H9 (cell line): ENCODE results near the gene NSMCE3. TPM values are rescaled to one million over a fixed set of nuclear protein-coding genes. Genes with fewer than 3 reads are reported as not detected.

Source experiments
- DNase-seq: peaks from one replicate; pipeline ENCODE4 v3.0.0-alpha.2; 2017
- H2AFZ ChIP-seq: one replicate; pipeline ENCODE4 v1.6.1; 2013; ENCODE audit warnings: mild to moderate bottlenecking, low read length, control low read depth, moderate library complexity
- H2AK5ac ChIP-seq: 2 replicates; pipeline ENCODE4 v1.6.1; 2013; ENCODE audit warnings: low read length, control low read depth, mixed read lengths; ENCODE audit not compliant: insufficient read length
- H2BK120ac ChIP-seq: one replicate; pipeline ENCODE4 v1.6.1; 2013; ENCODE audit warnings: low read depth, mild to moderate bottlenecking, low read length, control low read depth, inconsistent platforms; ENCODE audit not compliant: poor library complexity, severe bottlenecking
- H2BK12ac ChIP-seq: 2 replicates; pipeline ENCODE4 v1.6.1; 2013; ENCODE audit warnings: low read length, control low read depth, mixed read lengths, low read depth; ENCODE audit not compliant: insufficient read length
- H2BK15ac ChIP-seq: 2 replicates; pipeline ENCODE4 v1.6.1; 2013; ENCODE audit warnings: low read depth, low read length, control low read depth
- H2BK20ac ChIP-seq: one replicate; pipeline ENCODE4 v1.6.1; 2013; ENCODE audit warnings: low read depth, mild to moderate bottlenecking, low read length, control low read depth, inconsistent platforms; ENCODE audit not compliant: poor library complexity, severe bottlenecking
- H2BK5ac ChIP-seq: 2 replicates; pipeline ENCODE4 v1.6.1; 2013; ENCODE audit warnings: low read length, control low read depth, mixed read lengths; ENCODE audit not compliant: insufficient read length
- H3K14ac ChIP-seq: 2 replicates; pipeline ENCODE4 v1.6.1; 2013; ENCODE audit warnings: low read length, control low read depth; ENCODE audit not compliant: insufficient read depth
- H3K18ac ChIP-seq: 2 replicates; pipeline ENCODE4 v1.6.1; 2013; ENCODE audit warnings: low read depth, mild to moderate bottlenecking, mixed read lengths, low read length, control low read depth; ENCODE audit not compliant: insufficient read length
- H3K23ac ChIP-seq: 2 replicates; pipeline ENCODE4 v1.6.1; 2013; ENCODE audit warnings: low read length, control low read depth, mixed read lengths, low read depth; ENCODE audit not compliant: insufficient read length
- H3K23me2 ChIP-seq: 2 replicates; pipeline ENCODE4 v1.6.1; 2013; ENCODE audit warnings: low read depth, mild to moderate bottlenecking, mixed read lengths, low read length, control low read depth; ENCODE audit not compliant: insufficient read length, poor library complexity, severe bottlenecking
- H3K27ac ChIP-seq: 2 replicates; pipeline ENCODE4 v1.5.1; 2013; ENCODE audit warnings: low read length, control low read depth, mixed read lengths, low read depth; ENCODE audit not compliant: insufficient read length
- H3K27me3 ChIP-seq: 2 replicates; pipeline ENCODE4 v1.6.1; 2013; ENCODE audit warnings: low read length, control low read depth, inconsistent platforms; ENCODE audit not compliant: insufficient read depth
- H3K4ac ChIP-seq: 2 replicates; pipeline ENCODE4 v1.6.1; 2013; ENCODE audit warnings: low read depth, mild to moderate bottlenecking, control low read depth, inconsistent platforms, low read length, moderate library complexity
- H3K4me1 ChIP-seq: 2 replicates; pipeline ENCODE4 v1.6.1; 2013; ENCODE audit warnings: low read length, control low read depth, inconsistent platforms; ENCODE audit not compliant: insufficient read depth
- H3K4me2 ChIP-seq: 2 replicates; pipeline ENCODE4 v1.6.1; 2013; ENCODE audit warnings: low read length, control low read depth, mixed read lengths; ENCODE audit not compliant: insufficient read length, insufficient read depth
- H3K56ac ChIP-seq: 2 replicates; pipeline ENCODE4 v1.6.1; 2013; ENCODE audit warnings: low read depth, mild to moderate bottlenecking, mixed read lengths, low read length, control low read depth; ENCODE audit not compliant: insufficient read length
- H3K79me1 ChIP-seq: 2 replicates; pipeline ENCODE4 v1.6.1; 2013; ENCODE audit warnings: low read depth, mild to moderate bottlenecking, moderate library complexity, low read length, control low read depth, inconsistent platforms; ENCODE audit not compliant: insufficient read depth, poor library complexity, severe bottlenecking
- H3K79me2 ChIP-seq: 2 replicates; pipeline ENCODE4 v1.6.1; 2013; ENCODE audit warnings: low read length, control low read depth, inconsistent platforms; ENCODE audit not compliant: insufficient read depth
- H3K9ac ChIP-seq: 2 replicates; pipeline ENCODE4 v1.6.1; 2013; ENCODE audit warnings: low read length, control low read depth, mixed read lengths; ENCODE audit not compliant: insufficient read length; ENCODE audit errors: extremely low read depth
- H3K9me3 ChIP-seq: one replicate; pipeline ENCODE4 v1.6.1; 2013; ENCODE audit warnings: low read depth, low read length, inconsistent platforms; ENCODE audit not compliant: control insufficient read depth
- H3T11ph ChIP-seq: one replicate; pipeline ENCODE4 v1.6.1; 2013; ENCODE audit warnings: mild to moderate bottlenecking, low read length, control low read depth, inconsistent platforms
- H4K20me1 ChIP-seq: one replicate; pipeline ENCODE4 v1.6.1; 2013; ENCODE audit not compliant: control insufficient read depth, insufficient read length, insufficient read depth
- H4K5ac ChIP-seq: 2 replicates; pipeline ENCODE4 v1.6.1; 2013; ENCODE audit warnings: low read depth, mild to moderate bottlenecking, mixed read lengths, low read length, control low read depth; ENCODE audit not compliant: insufficient read length
- H4K8ac ChIP-seq: replicated peaks from 2 replicates; pipeline ENCODE4 v1.6.1; 2013; ENCODE audit warnings: low read length, control low read depth, mixed read lengths, low read depth; ENCODE audit not compliant: insufficient read length
- H4K91ac ChIP-seq: 2 replicates; pipeline ENCODE4 v1.6.1; 2013; ENCODE audit warnings: low read depth, mild to moderate bottlenecking, moderate library complexity, mixed read lengths, low read length, control low read depth; ENCODE audit not compliant: insufficient read length
- H3K27ac Mint-ChIP-seq, 3 experiments: 2 replicates in 2 of 3; 3 replicates in 1 of 3; pipeline ENCODE4 v1.8.0; 2020 to 2021; ENCODE audit warnings: mixed read lengths in 3 of 3, mild to moderate bottlenecking in 1 of 3, moderate library complexity in 1 of 3
- H3K27me3 Mint-ChIP-seq: 2 replicates; pipeline ENCODE4 v1.8.0; 2021; ENCODE audit warnings: low read depth, mild to moderate bottlenecking, moderate library complexity, mixed read lengths
- H3K36me3 Mint-ChIP-seq, 3 experiments: 2 replicates in 2 of 3; 3 replicates in 1 of 3; pipeline ENCODE4 v1.8.0; 2020 to 2021; ENCODE audit warnings: low read depth in 3 of 3, mixed read lengths in 3 of 3; ENCODE audit not compliant: insufficient read depth in 1 of 3
- H3K4me1 Mint-ChIP-seq, 2 experiments: 2 replicates each; pipeline ENCODE4 v1.8.0; 2020; ENCODE audit warnings: mixed read lengths in 2 of 2
- H3K4me3 Mint-ChIP-seq, 2 experiments: 2 replicates in 1 of 2; 3 replicates in 1 of 2; pipeline ENCODE4 v1.8.0; 2020 to 2021; ENCODE audit warnings: mild to moderate bottlenecking in 2 of 2, mixed read lengths in 2 of 2, moderate library complexity in 1 of 2
- H3K9me3 Mint-ChIP-seq, 2 experiments: 2 replicates in 1 of 2; 3 replicates in 1 of 2; pipeline ENCODE4 v1.8.0; 2020; ENCODE audit warnings: mild to moderate bottlenecking in 2 of 2, mixed read lengths in 2 of 2, moderate library complexity in 1 of 2
- WGBS: extraction: QIAGEN DNeasy Blood & Tissue Kit; methylation state at CpG from one replicate; pipeline ENCODE4 v1.1.7; 2013; ENCODE audit warnings: missing lambda C conversion rate, low lambda C conversion rate, mixed read lengths; ENCODE audit not compliant: insufficient read length; ENCODE audit errors: extremely low coverage; 5-methylcytosine and 5-hydroxymethylcytosine counted together
- total RNA-seq: library from RNA; stranded (reverse); gene quantifications from 2 replicates; pipeline ENCODE4 v1.2.1, GENCODE V29; 2021
- TF ChIP-seq, protein P1 (sequence below): fragments of 200-600 bp; sonication (generic); conservative IDR thresholded peaks from 3 replicates; pipeline ENCODE4 v1.8.0; 2021; ENCODE audit warnings: antibody characterized with exemption, mild to moderate bottlenecking

NSMCE3 gene
- total RNA-seq, 1 experiment from 2014 or later, result 6.9 TPM

- no peaks in the 10 kb centered on the region for H3K27me3 ChIP-seq
- no peak overlapping the region for H3K56ac ChIP-seq
- H3K27me3 Mint-ChIP-seq, result no peaks in the 10 kb centered on the region; the same call in 1 of the 2 replicates
- H2BK20ac ChIP-seq, result no peak overlapping the region
- H3K79me2 ChIP-seq, result no peaks in the 10 kb centered on the region
- no peak overlapping the region for H2AFZ ChIP-seq
- H3T11ph ChIP-seq, result no peak overlapping the region
- no peaks in the 10 kb centered on the region for H3K9me3 ChIP-seq
- peaks cover 21 to 23% of the 10 kb centered on the region in 2 experiments for H3K4me1 Mint-ChIP-seq
- H3K4me1 ChIP-seq, result no peaks in the 10 kb centered on the region; the same call in 1 of the 2 replicates
- H2BK12ac ChIP-seq, result no peak overlapping the region
- no peak overlapping the region for H3K9ac ChIP-seq
- no peak overlapping the region for H3K4me3 Mint-ChIP-seq
- no peak for DNase-seq
- no peak overlapping the region for H3K14ac ChIP-seq
- no peaks in the 10 kb centered on the region for H4K20me1 ChIP-seq
- H3K23me2 ChIP-seq, result no peaks in the 10 kb centered on the region
- no peak overlapping the region for H4K91ac ChIP-seq
- H2BK5ac ChIP-seq, result no peak overlapping the region
- no peak overlapping the region for H3K4me2 ChIP-seq
- no peak overlapping the region for H2BK15ac ChIP-seq
- no peak overlapping the region for H3K23ac ChIP-seq
- no peak overlapping the region for H3K4ac ChIP-seq
- H3K27ac ChIP-seq, result no peak overlapping the region
- H3K36me3 Mint-ChIP-seq, result peaks cover 0 to 2% (median 0%) of the 10 kb centered on the region in 3 experiments; a peak in 1 of 7 replicates
- no peak overlapping the region for H2AK5ac ChIP-seq
- peak overlapping the region; percentile 36 to 72 (median 63); a peak in 4 of 7 replicates for H3K27ac Mint-ChIP-seq
- no peak overlapping the region for H3K18ac ChIP-seq
- H4K5ac ChIP-seq, result no peak overlapping the region
- no CpG with 5 or more reads among the region's 9 CpGs for WGBS
- H3K79me1 ChIP-seq, result no peaks in the 10 kb centered on the region
- H4K8ac ChIP-seq, result no peak overlapping the region
- no peaks in the 10 kb centered on the region for H3K9me3 Mint-ChIP-seq
- TF ChIP-seq, protein P1, sequence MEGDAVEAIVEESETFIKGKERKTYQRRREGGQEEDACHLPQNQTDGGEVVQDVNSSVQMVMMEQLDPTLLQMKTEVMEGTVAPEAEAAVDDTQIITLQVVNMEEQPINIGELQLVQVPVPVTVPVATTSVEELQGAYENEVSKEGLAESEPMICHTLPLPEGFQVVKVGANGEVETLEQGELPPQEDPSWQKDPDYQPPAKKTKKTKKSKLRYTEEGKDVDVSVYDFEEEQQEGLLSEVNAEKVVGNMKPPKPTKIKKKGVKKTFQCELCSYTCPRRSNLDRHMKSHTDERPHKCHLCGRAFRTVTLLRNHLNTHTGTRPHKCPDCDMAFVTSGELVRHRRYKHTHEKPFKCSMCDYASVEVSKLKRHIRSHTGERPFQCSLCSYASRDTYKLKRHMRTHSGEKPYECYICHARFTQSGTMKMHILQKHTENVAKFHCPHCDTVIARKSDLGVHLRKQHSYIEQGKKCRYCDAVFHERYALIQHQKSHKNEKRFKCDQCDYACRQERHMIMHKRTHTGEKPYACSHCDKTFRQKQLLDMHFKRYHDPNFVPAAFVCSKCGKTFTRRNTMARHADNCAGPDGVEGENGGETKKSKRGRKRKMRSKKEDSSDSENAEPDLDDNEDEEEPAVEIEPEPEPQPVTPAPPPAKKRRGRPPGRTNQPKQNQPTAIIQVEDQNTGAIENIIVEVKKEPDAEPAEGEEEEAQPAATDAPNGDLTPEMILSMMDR, result no peak
- no peak overlapping the region for H2BK120ac ChIP-seq
Observed at GRCh38 chr15:29226436-29227208, 43.0 kb downstream of the NSMCE3 start.
